Cardiac fibroblast (primary cell): ENCODE results near the gene NRTN.

Experiments used
- DNase-seq, 2 donors: peaks; one replicate each; pipeline versions ENCODE4 v3.0.0 to v3.0.0-alpha.2; 2010; ENCODE audit warnings: low read depth in 2 of 2
- H3K4me3 ChIP-seq, 2 donors: replicated peaks in 1 of 2; 1 replicate in 1 of 2; 2 replicates in 1 of 2; pipeline ENCODE4 v1.5.1; 2011; ENCODE audit warnings: low read depth in 2 of 2, low read length in 2 of 2, mild to moderate bottlenecking in 2 of 2, moderate library complexity in 1 of 2
- TF ChIP-seq, protein P1 (sequence below): IDR thresholded peaks from one replicate; pipeline ENCODE4 v1.5.1; 2011; ENCODE audit warnings: low read depth, mild to moderate bottlenecking, low read length, inconsistent platforms

Gene NRTN

DNA sequence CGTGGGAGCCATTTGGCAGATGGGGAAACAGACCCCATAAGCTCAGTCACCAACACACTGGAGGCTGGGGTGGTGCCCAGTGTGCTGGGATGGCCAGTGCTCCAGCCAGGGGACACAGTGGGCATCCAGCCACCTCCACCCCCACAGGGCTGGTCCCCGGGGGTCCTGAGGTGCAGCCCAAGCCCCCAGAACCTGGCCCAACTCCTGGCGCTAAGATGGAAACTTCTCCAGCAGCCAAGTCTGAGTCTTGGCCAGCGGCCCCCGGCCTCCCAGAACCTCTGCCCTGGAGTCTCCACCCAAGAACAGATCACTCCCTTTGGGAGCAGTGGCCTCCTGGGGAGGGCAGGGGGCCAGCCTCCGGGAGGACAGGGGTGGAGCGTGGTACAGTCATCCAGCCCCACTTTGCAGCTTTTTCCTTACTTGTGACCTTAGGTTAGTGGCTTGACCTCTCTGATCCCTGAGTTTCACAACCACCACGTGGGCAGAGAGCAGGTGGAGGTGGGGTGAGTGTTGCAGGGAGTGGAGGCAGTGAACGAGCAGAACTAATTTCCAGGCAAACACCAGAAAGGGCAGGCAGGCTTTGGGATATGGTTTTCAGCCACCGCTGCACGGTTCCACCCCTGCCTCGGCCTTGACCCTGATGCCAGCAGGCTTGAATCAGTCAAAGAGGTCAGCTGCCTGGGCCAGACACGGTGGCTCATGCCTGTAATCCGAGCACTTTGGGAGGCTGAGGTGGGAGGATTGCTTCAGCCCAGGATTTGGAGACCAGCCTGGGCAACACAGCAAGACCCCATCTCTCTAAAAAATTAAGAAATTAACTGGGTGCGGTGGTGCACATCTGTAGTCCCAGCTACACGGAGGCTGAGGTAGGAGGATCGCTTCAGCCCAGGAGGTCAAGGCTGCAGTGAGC, 4.3 kb upstream of the NRTN start:
- TF ChIP-seq, protein P1, sequence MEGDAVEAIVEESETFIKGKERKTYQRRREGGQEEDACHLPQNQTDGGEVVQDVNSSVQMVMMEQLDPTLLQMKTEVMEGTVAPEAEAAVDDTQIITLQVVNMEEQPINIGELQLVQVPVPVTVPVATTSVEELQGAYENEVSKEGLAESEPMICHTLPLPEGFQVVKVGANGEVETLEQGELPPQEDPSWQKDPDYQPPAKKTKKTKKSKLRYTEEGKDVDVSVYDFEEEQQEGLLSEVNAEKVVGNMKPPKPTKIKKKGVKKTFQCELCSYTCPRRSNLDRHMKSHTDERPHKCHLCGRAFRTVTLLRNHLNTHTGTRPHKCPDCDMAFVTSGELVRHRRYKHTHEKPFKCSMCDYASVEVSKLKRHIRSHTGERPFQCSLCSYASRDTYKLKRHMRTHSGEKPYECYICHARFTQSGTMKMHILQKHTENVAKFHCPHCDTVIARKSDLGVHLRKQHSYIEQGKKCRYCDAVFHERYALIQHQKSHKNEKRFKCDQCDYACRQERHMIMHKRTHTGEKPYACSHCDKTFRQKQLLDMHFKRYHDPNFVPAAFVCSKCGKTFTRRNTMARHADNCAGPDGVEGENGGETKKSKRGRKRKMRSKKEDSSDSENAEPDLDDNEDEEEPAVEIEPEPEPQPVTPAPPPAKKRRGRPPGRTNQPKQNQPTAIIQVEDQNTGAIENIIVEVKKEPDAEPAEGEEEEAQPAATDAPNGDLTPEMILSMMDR: no peak
- no peak for DNase-seq
- H3K4me3 ChIP-seq: no peak overlapping the region

DNA sequence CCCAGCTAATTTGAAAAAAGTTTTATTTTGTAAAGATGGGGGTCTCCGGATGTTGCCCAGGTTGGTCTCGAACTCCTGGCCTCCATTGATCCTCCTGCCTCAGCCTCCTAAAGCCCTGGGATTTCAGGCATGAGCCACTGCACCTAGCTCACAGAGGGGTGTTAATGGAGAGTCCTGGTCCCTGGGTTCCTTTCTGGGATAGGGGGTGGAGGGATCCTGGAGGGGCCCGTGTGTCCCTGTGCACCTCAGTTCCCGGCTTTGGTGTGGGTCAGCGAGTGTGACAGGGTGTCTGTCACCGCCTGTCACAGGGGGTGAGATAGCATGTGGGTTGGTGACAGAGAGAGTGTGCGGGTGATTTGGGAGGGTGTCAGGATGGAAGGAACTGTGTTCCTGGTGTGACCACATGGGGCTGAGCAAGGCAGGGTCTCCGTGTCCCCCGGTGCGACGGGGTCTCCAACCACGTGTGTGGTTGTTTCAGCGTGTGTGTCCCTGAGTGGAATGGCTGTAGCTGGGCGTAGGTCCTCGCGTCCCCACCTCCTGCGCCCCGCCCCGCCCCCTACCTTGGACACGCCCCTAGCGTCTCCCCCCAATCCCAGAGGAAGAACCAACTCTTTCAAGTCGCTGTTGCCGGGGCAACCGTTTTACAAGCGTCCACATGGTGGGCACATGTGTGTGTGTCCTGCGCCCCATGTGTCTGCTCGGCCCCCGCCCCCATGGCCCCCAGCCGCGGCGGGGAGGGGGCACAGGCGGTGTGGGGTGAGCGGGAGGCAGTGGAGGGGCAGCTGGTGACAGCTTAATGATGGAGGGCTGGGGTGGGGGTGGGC, 2.9 kb upstream of the NRTN start:
- no peak overlapping the region for H3K4me3 ChIP-seq
- TF ChIP-seq, protein P1: no peak
- peak in 1 of 2 donors; percentile 43 for DNase-seq

DNA sequence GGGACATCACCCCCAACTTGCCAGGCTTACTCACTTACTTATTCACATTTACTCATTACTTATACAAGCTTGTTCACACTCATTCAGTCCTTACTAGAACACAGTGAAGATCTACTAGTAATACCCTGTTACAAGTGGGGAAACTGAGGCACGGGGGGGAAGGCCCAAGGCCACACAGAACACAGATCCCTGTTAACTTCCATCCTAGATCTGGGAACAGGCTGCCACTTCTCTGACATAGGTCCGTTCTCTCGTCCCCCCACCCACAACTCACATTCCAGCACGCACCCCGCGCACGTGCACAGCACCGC, 1.5 kb upstream of the NRTN start:
- no peak for DNase-seq
- TF ChIP-seq, protein P1: no peak
- peak overlapping the region; percentile 32 to 40 for H3K4me3 ChIP-seq

DNA sequence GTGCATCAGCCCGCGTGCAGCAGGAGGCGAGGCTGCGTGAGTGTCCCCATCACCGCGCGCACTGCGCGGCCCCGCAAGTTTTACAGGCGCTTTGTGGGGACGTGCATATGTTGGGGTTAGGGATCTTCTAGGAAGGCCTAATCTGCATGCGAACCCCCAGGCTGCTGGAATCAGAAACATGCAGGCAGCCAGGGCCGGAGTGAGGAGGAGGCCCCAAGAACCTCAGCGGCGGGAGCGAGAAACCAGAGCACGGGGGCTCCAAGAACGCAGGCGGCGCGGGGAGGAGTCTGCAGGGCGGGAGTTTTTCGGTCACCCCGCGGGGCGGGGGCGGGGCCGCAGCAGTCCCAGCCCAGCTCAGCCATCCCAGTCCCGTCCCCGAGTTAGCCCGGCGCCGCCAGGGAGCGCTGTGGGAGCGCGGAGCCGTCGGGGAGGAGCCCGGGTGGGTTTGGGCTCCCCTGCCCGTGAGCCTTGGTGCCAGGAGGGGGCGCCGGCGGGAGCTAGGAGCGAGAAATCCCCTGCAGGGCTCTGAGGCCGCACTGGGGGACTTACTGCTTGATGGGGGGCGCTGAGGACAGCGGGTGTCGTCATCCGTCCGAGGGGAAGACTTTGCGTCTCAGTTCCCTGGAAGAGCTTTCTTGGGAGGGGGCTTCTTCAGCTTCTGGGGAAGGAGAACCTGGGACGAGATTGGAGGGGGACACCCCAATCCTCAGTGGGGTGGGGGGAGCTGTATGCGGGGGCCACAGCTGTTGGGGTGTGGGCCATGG, 933 bp upstream of the NRTN start:
- H3K4me3 ChIP-seq: peak overlapping the region; percentile 32 to 40
- TF ChIP-seq, protein P1: peak; percentile 77

DNA sequence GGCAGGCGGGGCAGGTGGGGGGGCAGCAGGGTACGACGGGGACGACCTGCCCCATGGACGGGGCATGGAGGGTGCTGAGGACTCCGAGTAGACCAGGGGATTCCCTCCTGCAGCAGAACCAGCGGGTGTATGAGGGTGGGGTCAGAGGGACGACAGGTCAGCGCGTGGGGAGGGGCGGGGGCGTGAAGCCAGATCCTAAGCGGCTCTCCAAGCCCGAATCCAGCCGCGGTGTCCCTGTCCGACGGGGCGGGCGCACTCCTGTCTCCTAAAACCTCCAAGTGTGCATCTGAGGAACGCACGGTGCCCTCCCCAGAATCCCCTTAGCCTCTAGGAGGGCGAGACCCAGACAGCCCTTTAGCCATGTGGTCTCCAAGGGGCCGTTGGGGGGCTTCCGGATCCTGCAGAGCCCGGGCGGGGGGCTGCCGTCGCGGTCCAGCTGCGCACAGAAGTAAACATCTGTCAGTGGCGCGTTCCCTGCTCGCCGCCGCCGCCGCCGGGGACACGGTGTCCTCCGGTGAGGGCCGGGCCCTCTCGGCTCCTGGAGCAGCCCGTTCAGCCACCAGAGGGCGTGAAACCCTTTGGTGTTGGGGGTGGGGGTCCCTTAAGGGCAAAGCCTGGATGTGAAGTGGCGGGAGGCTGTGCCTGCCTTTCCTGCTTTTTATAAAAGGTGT, 730 bp downstream of the NRTN start:
- peak; percentile 41 to 59 for DNase-seq
- TF ChIP-seq, protein P1: peak; percentile 80
- H3K4me3 ChIP-seq: peak overlapping the region in 1 of 2 donors; percentile 22

More for the DNA sequence above, 933 bp upstream of the NRTN start:
- peak; percentile 83 to 90 for DNase-seq

DNA sequence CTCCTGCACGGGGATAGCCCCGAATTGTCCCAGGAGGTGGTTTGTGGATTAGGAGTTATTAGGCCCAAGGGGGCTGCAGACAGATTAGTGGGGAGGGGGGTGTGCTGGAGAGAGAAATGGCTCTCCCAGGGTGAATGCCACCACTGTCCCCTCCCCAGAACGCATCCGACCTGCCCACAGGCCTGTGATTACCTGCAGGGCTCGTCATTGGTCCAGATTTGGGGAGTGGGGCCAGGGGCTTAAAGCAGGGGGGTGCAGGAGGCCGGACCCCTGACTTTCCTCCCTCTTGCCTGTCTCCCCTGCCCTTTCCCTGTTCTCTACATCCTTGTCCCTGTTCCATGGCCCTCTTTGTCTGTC, 1.2 kb downstream of the NRTN start:
- H3K4me3 ChIP-seq: no peak overlapping the region
- no peak for DNase-seq
- TF ChIP-seq, protein P1: no peak
